Peyer's patch (tissue), 4 donors: ENCODE data around the gene IRF9.

Experiments
- CTCF ChIP-seq, 6 experiments: fragments of 450-650 bp in 4 of 6; fragments of 200-600 bp in 2 of 6; sonication (generic) in 1 of 6; IDR thresholded peaks; one replicate each; pipeline ENCODE4 v1.5.1; 2017 to 2019; ENCODE audit warnings: antibody characterized with exemption in 6 of 6, mild to moderate bottlenecking in 3 of 6, moderate library complexity in 1 of 6
- POLR2A ChIP-seq, 2 donors: fragments of 450-650 bp; IDR thresholded peaks; one replicate each; pipeline ENCODE4 v1.5.1; 2017; ENCODE audit warnings: antibody characterized with exemption in 2 of 2, mild to moderate bottlenecking in 2 of 2, moderate library complexity in 2 of 2

DNA sequence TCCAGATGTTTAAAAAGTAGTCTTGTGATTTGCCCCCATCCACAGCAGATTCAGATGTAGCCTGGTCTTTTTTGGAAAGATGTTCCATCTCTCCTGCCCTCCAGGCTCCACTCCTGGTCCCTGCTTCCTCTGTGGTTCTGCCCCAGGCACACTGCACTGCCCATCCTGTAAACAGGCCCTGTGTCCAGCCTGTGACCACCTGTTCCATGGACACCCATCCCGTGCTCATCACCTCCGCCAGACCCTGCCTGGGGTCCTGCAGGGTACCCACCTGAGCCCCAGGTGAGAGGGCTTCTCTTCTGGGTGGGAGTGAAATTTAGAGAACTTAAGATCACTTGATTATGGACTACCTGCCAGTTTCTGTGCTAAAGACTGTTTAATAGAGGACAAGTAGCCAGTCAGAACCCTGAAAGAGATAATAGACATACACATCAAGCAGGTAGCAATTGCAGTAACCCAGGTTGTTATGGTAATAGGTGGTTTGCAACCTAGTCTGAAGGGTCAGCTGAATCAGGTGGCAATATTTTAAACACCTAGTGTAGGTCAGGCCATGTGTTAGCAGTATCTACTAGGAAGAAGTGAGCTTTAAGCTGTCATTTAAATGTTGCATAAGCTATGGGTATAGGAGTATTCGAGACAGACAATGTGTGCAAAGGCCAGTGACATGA lies 11.6 kb upstream of the IRF9 start:
- TF ChIP-seq CTCF (IDR thresholded peaks at IDR 0.05) = no peak
- no peak for TF ChIP-seq POLR2A (IDR thresholded peaks at IDR 0.05)
